Kidney (tissue), 14 donors: Measurements from ENCODE around the gene LRBA. TPM values are rescaled to one million over a fixed set of nuclear protein-coding genes. Genes with fewer than 3 reads are reported as not detected.

Experiments used
- DNase-seq, 5 donors: peaks; one replicate each; pipeline ENCODE4 v3.0.0-alpha.2; 2013 to 2020
- FAIRE-seq: peaks from 2 replicates; lab custom pipeline; 2012; peaks lifted over from hg19 to GRCh38; lab: Jason Lieb, UNC
- H3K27ac ChIP-seq, 2 donors: one replicate each; pipeline ENCODE4 v1.7.0; 2013; ENCODE audit warnings: low read depth in 2 of 2, low read length in 2 of 2, inconsistent platforms in 1 of 2
- H3K27me3 ChIP-seq: one replicate; pipeline ENCODE4 v1.7.1; 2013; ENCODE audit warnings: low read length, inconsistent platforms; ENCODE audit not compliant: control insufficient read depth, insufficient read depth
- H3K36me3 ChIP-seq, 3 donors: one replicate each; pipeline versions ENCODE4 v1.7.0 to v1.7.1; 2013; ENCODE audit warnings: low read length in 3 of 3, control low read depth in 1 of 3, inconsistent platforms in 1 of 3; ENCODE audit not compliant: insufficient read depth in 3 of 3, control insufficient read depth in 2 of 3
- H3K4me1 ChIP-seq, 3 donors: one replicate each; pipeline versions ENCODE4 v1.7.0 to v1.7.1; 2013; ENCODE audit warnings: low read length in 3 of 3, inconsistent platforms in 1 of 3, low read depth in 1 of 3; ENCODE audit not compliant: control insufficient read depth in 2 of 3, insufficient read depth in 2 of 3
- H3K4me3 ChIP-seq, 3 donors: one replicate each; pipeline versions ENCODE4 v1.7.0 to v1.8.1; 2013; ENCODE audit warnings: low read length in 3 of 3, control low read depth in 1 of 3, inconsistent platforms in 1 of 3
- H3K9ac ChIP-seq, 3 donors: one replicate each; pipeline versions ENCODE4 v1.7.0 to v1.7.1; 2013; ENCODE audit warnings: low read length in 3 of 3, control low read depth in 1 of 3, inconsistent platforms in 1 of 3
- H3K9me3 ChIP-seq, 3 donors: one replicate each; pipeline versions ENCODE4 v1.7.0 to v1.7.1; 2013; ENCODE audit warnings: low read length in 3 of 3, control low read depth in 1 of 3, inconsistent platforms in 1 of 3; ENCODE audit not compliant: control insufficient read depth in 2 of 3, insufficient read depth in 1 of 3
- intact Hi-C: fragments of 100-400 bp; cut with DNase I; formaldehyde crosslinking; loops from one replicate; pipeline ENCODE4 v1.11.1; 2022
- polyA plus RNA-seq: library from polyadenylated mRNA; stranded (reverse); fragments of 350-450 nt; fragmentation: Illumina TruSeq; extraction: RNeasy Lipid Tissue Mini Kit (QIAGEN cat#74804); gene quantifications from one replicate; pipeline ENCODE4 v1.2.3, GENCODE V29; 2014; ENCODE audit warnings: low read depth, low replicate concordance; ENCODE audit not compliant: insufficient read depth
- total RNA-seq: library from RNA; stranded (reverse); fragmentation: NEBNext Ultra II Directional; extraction: Animal tissue kit (Norgen Biotek cat#: 25700); gene quantifications from one replicate; pipeline ENCODE4 v1.2.1, GENCODE V29; 2021
- TF ChIP-seq, protein P1 (sequence below): IDR thresholded peaks from 3 replicates; pipeline ENCODE4 v1.5.1; 2012; ENCODE audit warnings: mild to moderate bottlenecking, moderate library complexity, borderline replicate concordance; ENCODE audit not compliant: insufficient read depth; ENCODE audit errors: extremely low read depth
- donor health status: control.
- donor health status: control.
- donor health status: control.
- donor health status: control.
- donor health status: control.
- donor health status: DM: yes; HTN: yes; CAD: no.
- donor health status: Normal renal cell carcinoma (clear cell type).

LRBA gene
- total and polyA plus RNA-seq, 2 donors from 2014 or later: 20.3 to 76.7 TPM

- Histone ChIP-seq H3K27ac (no peak overlapping the region), H3K27me3 (no peaks in the 10 kb centered on the region), H3K4me3 (no peak overlapping the region), H3K4me1 (no peaks in the 10 kb centered on the region), H3K9me3 (no peaks in the 10 kb centered on the region), H3K36me3 (no peaks in the 10 kb centered on the region), H3K9ac (no peak overlapping the region)
- FAIRE-seq: no peak
- TF ChIP-seq, protein P1, sequence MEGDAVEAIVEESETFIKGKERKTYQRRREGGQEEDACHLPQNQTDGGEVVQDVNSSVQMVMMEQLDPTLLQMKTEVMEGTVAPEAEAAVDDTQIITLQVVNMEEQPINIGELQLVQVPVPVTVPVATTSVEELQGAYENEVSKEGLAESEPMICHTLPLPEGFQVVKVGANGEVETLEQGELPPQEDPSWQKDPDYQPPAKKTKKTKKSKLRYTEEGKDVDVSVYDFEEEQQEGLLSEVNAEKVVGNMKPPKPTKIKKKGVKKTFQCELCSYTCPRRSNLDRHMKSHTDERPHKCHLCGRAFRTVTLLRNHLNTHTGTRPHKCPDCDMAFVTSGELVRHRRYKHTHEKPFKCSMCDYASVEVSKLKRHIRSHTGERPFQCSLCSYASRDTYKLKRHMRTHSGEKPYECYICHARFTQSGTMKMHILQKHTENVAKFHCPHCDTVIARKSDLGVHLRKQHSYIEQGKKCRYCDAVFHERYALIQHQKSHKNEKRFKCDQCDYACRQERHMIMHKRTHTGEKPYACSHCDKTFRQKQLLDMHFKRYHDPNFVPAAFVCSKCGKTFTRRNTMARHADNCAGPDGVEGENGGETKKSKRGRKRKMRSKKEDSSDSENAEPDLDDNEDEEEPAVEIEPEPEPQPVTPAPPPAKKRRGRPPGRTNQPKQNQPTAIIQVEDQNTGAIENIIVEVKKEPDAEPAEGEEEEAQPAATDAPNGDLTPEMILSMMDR: no peak
- intact Hi-C loops: no loop called here
- DNase-seq: no peak
These were observed 24.1 kb downstream of the LRBA start for GRCh38 chr4:150990993-150991392.

DNA sequence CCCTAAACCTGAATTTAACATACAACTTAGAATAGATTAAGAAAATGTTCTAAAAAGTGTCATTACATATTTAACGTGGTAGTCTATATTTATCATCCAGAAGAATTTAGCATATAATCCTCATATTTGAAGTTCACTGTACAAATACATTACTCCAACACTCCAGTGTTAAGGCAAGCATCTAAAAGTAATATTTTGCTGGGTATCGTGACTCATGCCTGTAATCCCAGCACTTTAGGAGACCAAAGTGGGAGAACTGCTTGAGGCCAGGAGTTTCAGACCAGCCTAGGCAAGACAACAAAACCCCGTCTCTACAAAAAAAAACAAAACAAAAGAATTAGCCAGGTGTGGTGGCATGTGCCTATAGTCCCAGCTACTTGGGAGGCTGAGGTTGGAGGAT, 24.8 kb downstream of the LRBA start:
- TF ChIP-seq, protein P1: no peak
- intact Hi-C loops: no loop called here
- Histone ChIP-seq H3K9me3 (no peaks in the 10 kb centered on the region), H3K9ac (no peak overlapping the region), H3K4me3 (no peak overlapping the region), H3K27ac (no peak overlapping the region), H3K27me3 (no peaks in the 10 kb centered on the region), H3K4me1 (no peaks in the 10 kb centered on the region), H3K36me3 (no peaks in the 10 kb centered on the region)
- DNase-seq (no peak), FAIRE-seq (no peak)

- DNase-seq (no peak), FAIRE-seq (no peak)
- Histone ChIP-seq H3K27me3 (no peaks in the 10 kb centered on the region), H3K27ac (no peak overlapping the region), H3K9me3 (no peaks in the 10 kb centered on the region), H3K4me3 (no peak overlapping the region), H3K9ac (no peak overlapping the region), H3K36me3 (no peaks in the 10 kb centered on the region), H3K4me1 (no peaks in the 10 kb centered on the region)
- TF ChIP-seq, protein P1: no peak
- intact Hi-C loops: no loop called here
These were observed 26.8 kb downstream of the LRBA start for GRCh38 chr4:150988238-150988637.

GRCh38 chr4:150987204-150987603, 27.9 kb downstream of the LRBA start:
- no peak for DNase-seq
- no peak overlapping the region for H3K9ac ChIP-seq
- TF ChIP-seq, protein P1: no peak
- no peak overlapping the region for H3K27ac ChIP-seq
- H3K36me3 ChIP-seq: no peaks in the 10 kb centered on the region
- FAIRE-seq: no peak
- intact Hi-C loops: no loop called here
- H3K27me3 ChIP-seq: no peaks in the 10 kb centered on the region
- no peak overlapping the region for H3K4me3 ChIP-seq
- no peaks in the 10 kb centered on the region for H3K9me3 ChIP-seq
- H3K4me1 ChIP-seq: no peaks in the 10 kb centered on the region
